B cell (primary cell): ENCODE results near the gene GDF9.

Source experiments
- EZH2 ChIP-seq: IDR thresholded peaks from 2 replicates; pipeline ENCODE4 v1.6.1; 2012; ENCODE audit warnings: borderline replicate concordance, low read depth, mild to moderate bottlenecking, moderate library complexity, low read length; ENCODE audit not compliant: insufficient read depth, poor library complexity, severe bottlenecking
- TF ChIP-seq, protein P1 (sequence below): fragments of 200-600 bp; IDR thresholded peaks from one replicate; pipeline ENCODE4 v1.8.0; 2022; ENCODE audit warnings: antibody characterized with exemption, mild to moderate bottlenecking

GRCh38 chr5:132827943-132828673 lies 38.2 kb downstream of the GDF9 start:
- TF ChIP-seq, protein P1, sequence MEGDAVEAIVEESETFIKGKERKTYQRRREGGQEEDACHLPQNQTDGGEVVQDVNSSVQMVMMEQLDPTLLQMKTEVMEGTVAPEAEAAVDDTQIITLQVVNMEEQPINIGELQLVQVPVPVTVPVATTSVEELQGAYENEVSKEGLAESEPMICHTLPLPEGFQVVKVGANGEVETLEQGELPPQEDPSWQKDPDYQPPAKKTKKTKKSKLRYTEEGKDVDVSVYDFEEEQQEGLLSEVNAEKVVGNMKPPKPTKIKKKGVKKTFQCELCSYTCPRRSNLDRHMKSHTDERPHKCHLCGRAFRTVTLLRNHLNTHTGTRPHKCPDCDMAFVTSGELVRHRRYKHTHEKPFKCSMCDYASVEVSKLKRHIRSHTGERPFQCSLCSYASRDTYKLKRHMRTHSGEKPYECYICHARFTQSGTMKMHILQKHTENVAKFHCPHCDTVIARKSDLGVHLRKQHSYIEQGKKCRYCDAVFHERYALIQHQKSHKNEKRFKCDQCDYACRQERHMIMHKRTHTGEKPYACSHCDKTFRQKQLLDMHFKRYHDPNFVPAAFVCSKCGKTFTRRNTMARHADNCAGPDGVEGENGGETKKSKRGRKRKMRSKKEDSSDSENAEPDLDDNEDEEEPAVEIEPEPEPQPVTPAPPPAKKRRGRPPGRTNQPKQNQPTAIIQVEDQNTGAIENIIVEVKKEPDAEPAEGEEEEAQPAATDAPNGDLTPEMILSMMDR: no peak
- no peak for TF ChIP-seq EZH2
